HG03103 (cell line): ENCODE data around the gene AFF3.

ENCODE experiments used
- ATAC-seq: cut with Tn5 transposase; IDR thresholded peaks from one replicate; pipeline ENCODE4 v1.9.1; 2021; ENCODE audit warnings: low read depth; ENCODE audit not compliant: unreplicated experiment

AFF3 gene

GRCh38 chr2:100073110-100073509 is 69.3 kb downstream of the AFF3 start:
- no peak for ATAC-seq

- no peak for ATAC-seq
Measured at GRCh38 chr2:100072503-100072902, 69.9 kb downstream of the AFF3 start.

- no peak for ATAC-seq
Measured at GRCh38 chr2:100071335-100072043, 70.9 kb downstream of the AFF3 start.

- ATAC-seq, result no peak
Measured at GRCh38 chr2:100070078-100070477, 72.3 kb downstream of the AFF3 start.

GRCh38 chr2:100068395-100068794 is 74.0 kb downstream of the AFF3 start:
- ATAC-seq, result no peak

GRCh38 chr2:100067784-100068183 is 74.6 kb downstream of the AFF3 start:
- no peak for ATAC-seq

- ATAC-seq, result no peak
Measured at GRCh38 chr2:100066856-100067255, 75.5 kb downstream of the AFF3 start.

- no peak for ATAC-seq
Measured at GRCh38 chr2:100066246-100066645, 76.1 kb downstream of the AFF3 start.

- no peak for ATAC-seq
Measured at GRCh38 chr2:100064592-100065428, 77.6 kb downstream of the AFF3 start.

GRCh38 chr2:100064165-100064564 is 78.2 kb downstream of the AFF3 start:
- ATAC-seq, result no peak

GRCh38 chr2:100063459-100063953 is 78.9 kb downstream of the AFF3 start:
- no peak for ATAC-seq

GRCh38 chr2:100062336-100062735 is 80.1 kb downstream of the AFF3 start:
- ATAC-seq, result no peak

- ATAC-seq, result no peak
Measured at GRCh38 chr2:100060875-100061274, 81.5 kb downstream of the AFF3 start.

GRCh38 chr2:100059638-100060037 is 82.8 kb downstream of the AFF3 start:
- ATAC-seq, result no peak

GRCh38 chr2:100057901-100058261 is 84.5 kb downstream of the AFF3 start:
- ATAC-seq, result no peak

GRCh38 chr2:100054426-100054825 is 88.0 kb downstream of the AFF3 start:
- ATAC-seq, result no peak

GRCh38 chr2:100053087-100053885 is 89.1 kb downstream of the AFF3 start:
- ATAC-seq, result no peak

GRCh38 chr2:100052650-100053049 is 89.7 kb downstream of the AFF3 start:
- no peak for ATAC-seq

GRCh38 chr2:100051253-100051652 is 91.1 kb downstream of the AFF3 start:
- ATAC-seq, result no peak

- no peak for ATAC-seq
Measured at GRCh38 chr2:100050685-100051084, 91.7 kb downstream of the AFF3 start.
